Measurements from ENCODE around the gene NTF4. TPM values are rescaled to one million over a fixed set of nuclear protein-coding genes. Genes with fewer than 3 reads are reported as not detected.
"Not testable (repeated sequence)": the region's sequence is repeated elsewhere in the genome, so short reads cannot be mapped to it uniquely, and the experiment has no call there.

The NTF4 gene
- total and polyA plus RNA-seq, 4 experiments from 2014 or later, result not detected

GRCh38 chr19:49074869-49075268 lies 10.3 kb upstream of the NTF4 start:
- H3K4me3 Mint-ChIP-seq; H3K27ac Mint-ChIP-seq; H3K36me3 Mint-ChIP-seq; POLR2A ChIA-PET (ENCODE audit: partially characterized antibody); H3K9me3 ChIP-seq (ENCODE audit: control insufficient read depth in 1 of 2, low read length in 2 of 2); H3K4me3 ChIP-seq (ENCODE audit: low read length in 2 of 2); H3K27me3 ChIP-seq (ENCODE audit: insufficient read depth, low read length); H3K4me1 ChIP-seq (ENCODE audit: insufficient read depth, low read length); H3K9me3 Mint-ChIP-seq; H3K36me3 ChIP-seq (ENCODE audit: insufficient read depth, low read length); DNase-seq; H3K27ac ChIP-seq (ENCODE audit: low read depth, low read length): not testable (repeated sequence)
- intact Hi-C loops (cut with micrococcal nuclease), result loop anchor here (1.0 kb wide), 1 partner anchor 71 kb away; no protein-coding TSS in a partner anchor
- Mint-ChIP-seq H3K27me3 (peaks cover 36% of the 10 kb centered on the region in 2 donors), H3K4me1 (peaks cover 6 to 19% (median 12%) of the 10 kb centered on the region in 4 donors)
- CTCF ChIA-PET (ENCODE audit: partially characterized antibody), result interaction anchor here (1.3 kb wide), 1 partner anchor 71 kb away, joined by 3 read pairs; no protein-coding TSS in a partner anchor

GRCh38 chr19:49073514-49074378 lies 9.1 kb upstream of the NTF4 start:
- Histone ChIP-seq H3K36me3 (ENCODE audit: insufficient read depth, low read length) (no peaks in the 10 kb centered on the region), H3K9me3 (ENCODE audit: control insufficient read depth in 1 of 2, low read length in 2 of 2) (no peaks in the 10 kb centered on the region), H3K4me1 (ENCODE audit: insufficient read depth, low read length) (no peaks in the 10 kb centered on the region), H3K27me3 (ENCODE audit: insufficient read depth, low read length) (peaks cover 9% of the 10 kb centered on the region), H3K27ac (ENCODE audit: low read depth, low read length) (no peak overlapping the region), H3K4me3 (ENCODE audit: low read length in 2 of 2) (no peak overlapping the region)
- Mint-ChIP-seq H3K4me3 (peak overlapping the region in 5 of 8 donors; percentile 8 to 82 (median 60)), H3K27ac (no peak overlapping the region), H3K36me3 (no peaks in the 10 kb centered on the region), H3K9me3 (peaks cover 0 to 11% (median 3%) of the 10 kb centered on the region in 8 donors), H3K27me3 (peaks cover 41 to 45% of the 10 kb centered on the region in 2 donors), H3K4me1 (peaks cover 6 to 19% (median 12%) of the 10 kb centered on the region in 4 donors)
- ChIA-PET POLR2A (ENCODE audit: partially characterized antibody) (no interaction called here), CTCF (ENCODE audit: partially characterized antibody) (interaction anchor here (1.0 kb wide), 1 partner anchor 9 kb away, joined by 3 read pairs; no protein-coding TSS in a partner anchor)
- intact Hi-C loops (cut with micrococcal nuclease), result no loop called here
- no peak for DNase-seq

- no peak overlapping the region for H3K4me3 ChIP-seq (ENCODE audit: low read length in 2 of 2)
- H3K27me3 ChIP-seq (ENCODE audit: insufficient read depth, low read length), result peaks cover 9% of the 10 kb centered on the region
- Mint-ChIP-seq H3K36me3 (no peaks in the 10 kb centered on the region), H3K4me3 (peak overlapping the region in 1 of 8 donors; percentile 21), H3K9me3 (peaks cover 0 to 11% (median 3%) of the 10 kb centered on the region in 8 donors), H3K4me1 (peaks cover 6 to 19% (median 12%) of the 10 kb centered on the region in 4 donors), H3K27ac (peak overlapping the region in 2 of 7 donors; percentile 24 to 32), H3K27me3 (peaks cover 45 to 52% of the 10 kb centered on the region in 2 donors)
- no peaks in the 10 kb centered on the region for H3K4me1 ChIP-seq (ENCODE audit: insufficient read depth, low read length)
- intact Hi-C loops (cut with micrococcal nuclease), result no loop called here
- H3K27ac ChIP-seq (ENCODE audit: low read depth, low read length), result no peak overlapping the region
- no peaks in the 10 kb centered on the region for H3K9me3 ChIP-seq (ENCODE audit: control insufficient read depth in 1 of 2, low read length in 2 of 2)
- CTCF ChIA-PET (ENCODE audit: partially characterized antibody), result no interaction called here
- POLR2A ChIA-PET (ENCODE audit: partially characterized antibody), result no interaction called here
- no peak for DNase-seq
- no peaks in the 10 kb centered on the region for H3K36me3 ChIP-seq (ENCODE audit: insufficient read depth, low read length)
These were observed 7.4 kb upstream of the NTF4 start for GRCh38 chr19:49071860-49072547.

GRCh38 chr19:49070416-49070815 lies 5.8 kb upstream of the NTF4 start:
- no peak overlapping the region for H3K4me3 ChIP-seq (ENCODE audit: low read length in 2 of 2)
- Mint-ChIP-seq H3K27me3 (peaks cover 49 to 57% of the 10 kb centered on the region in 2 donors), H3K27ac (peak overlapping the region in 2 of 7 donors; percentile 24 to 47), H3K9me3 (peaks cover 0 to 11% (median 3%) of the 10 kb centered on the region in 8 donors), H3K4me3 (peak overlapping the region in 1 of 8 donors; percentile 28), H3K36me3 (no peaks in the 10 kb centered on the region), H3K4me1 (peaks cover 6 to 20% (median 13%) of the 10 kb centered on the region in 4 donors)
- ChIA-PET POLR2A (ENCODE audit: partially characterized antibody) (no interaction called here), CTCF (ENCODE audit: partially characterized antibody) (interaction anchor here (1.0 to 1.7 kb wide), 3 partner anchors 14 to 77 kb away, joined by 3 to 4 read pairs (median 4); partner anchors contain the start of genes GYS1 and RUVBL2)
- H3K27me3 ChIP-seq (ENCODE audit: insufficient read depth, low read length), result peaks cover 9% of the 10 kb centered on the region
- intact Hi-C loops (cut with micrococcal nuclease), result no loop called here
- no peak for DNase-seq
- no peaks in the 10 kb centered on the region for H3K9me3 ChIP-seq (ENCODE audit: control insufficient read depth in 1 of 2, low read length in 2 of 2)
- no peaks in the 10 kb centered on the region for H3K36me3 ChIP-seq (ENCODE audit: insufficient read depth, low read length)
- H3K4me1 ChIP-seq (ENCODE audit: insufficient read depth, low read length), result no peaks in the 10 kb centered on the region
- no peak overlapping the region for H3K27ac ChIP-seq (ENCODE audit: low read depth, low read length)

GRCh38 chr19:49069026-49069425 lies 4.4 kb upstream of the NTF4 start:
- no peaks in the 10 kb centered on the region for H3K36me3 Mint-ChIP-seq
- no peak overlapping the region for H3K27ac Mint-ChIP-seq
- peaks cover 5 to 20% (median 11%) of the 10 kb centered on the region in 4 donors for H3K4me1 Mint-ChIP-seq
- DNase-seq, result no peak
- Histone ChIP-seq H3K27ac (ENCODE audit: low read depth, low read length) (no peak overlapping the region), H3K9me3 (ENCODE audit: control insufficient read depth in 1 of 2, low read length in 2 of 2) (no peaks in the 10 kb centered on the region), H3K36me3 (ENCODE audit: insufficient read depth, low read length) (no peaks in the 10 kb centered on the region), H3K27me3 (ENCODE audit: insufficient read depth, low read length) (peaks cover 14% of the 10 kb centered on the region), H3K4me3 (ENCODE audit: low read length in 2 of 2) (no peak overlapping the region), H3K4me1 (ENCODE audit: insufficient read depth, low read length) (no peaks in the 10 kb centered on the region)
- intact Hi-C loops (cut with micrococcal nuclease), result no loop called here
- ChIA-PET POLR2A (ENCODE audit: partially characterized antibody) (no interaction called here), CTCF (ENCODE audit: partially characterized antibody) (interaction anchor here (1.7 kb wide), 1 partner anchor 13 kb away, joined by 4 read pairs; no protein-coding TSS in a partner anchor)
- H3K27me3 Mint-ChIP-seq, result peaks cover 42 to 51% of the 10 kb centered on the region in 2 donors
- H3K4me3 Mint-ChIP-seq, result no peak overlapping the region
- H3K9me3 Mint-ChIP-seq, result peaks cover 0 to 11% (median 3%) of the 10 kb centered on the region in 8 donors

- no peak overlapping the region for H3K27ac ChIP-seq (ENCODE audit: low read depth, low read length)
- Mint-ChIP-seq H3K9me3 (peaks cover 0 to 8% (median 3%) of the 10 kb centered on the region in 8 donors), H3K27ac (no peak overlapping the region), H3K4me3 (no peak overlapping the region), H3K27me3 (peaks cover 32 to 40% of the 10 kb centered on the region in 2 donors), H3K4me1 (peaks cover 0 to 11% (median 2%) of the 10 kb centered on the region in 4 donors), H3K36me3 (no peaks in the 10 kb centered on the region)
- intact Hi-C loops (cut with micrococcal nuclease), result no loop called here
- no peak overlapping the region for H3K4me3 ChIP-seq (ENCODE audit: low read length in 2 of 2)
- H3K4me1 ChIP-seq (ENCODE audit: insufficient read depth, low read length), result no peaks in the 10 kb centered on the region
- H3K36me3 ChIP-seq (ENCODE audit: insufficient read depth, low read length), result no peaks in the 10 kb centered on the region
- H3K27me3 ChIP-seq (ENCODE audit: insufficient read depth, low read length), result peaks cover 7% of the 10 kb centered on the region
- DNase-seq, result no peak
- POLR2A ChIA-PET (ENCODE audit: partially characterized antibody), result no interaction called here
- H3K9me3 ChIP-seq (ENCODE audit: control insufficient read depth in 1 of 2, low read length in 2 of 2), result no peaks in the 10 kb centered on the region
- CTCF ChIA-PET (ENCODE audit: partially characterized antibody), result interaction anchor here (1.5 kb wide), 1 partner anchor 67 kb away, joined by 4 read pairs; no protein-coding TSS in a partner anchor
These were observed 2.9 kb upstream of the NTF4 start for GRCh38 chr19:49067554-49067953.

All from CD4-positive, alpha-beta memory T cell (primary cell).